Endothelial cell of umbilical vein (primary cell): Measurements from ENCODE around the gene MCFD2. TPM values are rescaled to one million over a fixed set of nuclear protein-coding genes. Genes with fewer than 3 reads are reported as not detected.

Source experiments
- BruUV-seq: library from RNA; stranded (reverse); fragments of 400-500 nt; replicated peaks from 2 replicates; lab custom pipeline; 2021; lab: Mats Ljungman, UMichigan
- CTCF ChIA-PET: fragments of 300-600, 350-600 bp; sonication (Branson Sonifier 250); formaldehyde crosslinking; loops from one replicate; lab custom pipeline; 2021; ENCODE audit warnings: antibody characterized with exemption, inconsistent platforms; lab: Charles Lee
- POLR2A ChIA-PET: fragments of 300-600, 350-600 bp; sonication (Branson Sonifier 250); formaldehyde crosslinking; loops from one replicate; lab custom pipeline; 2021; ENCODE audit warnings: antibody characterized with exemption, inconsistent platforms; lab: Charles Lee
- DNase-seq: peaks from one replicate; pipeline ENCODE4 v3.0.0-alpha.2; 2011; ENCODE audit warnings: low read depth, low spot score
- FAIRE-seq: peaks from 2 replicates; lab custom pipeline; 2011; peaks lifted over from hg19 to GRCh38; lab: Jason Lieb, UNC
- H2AFZ ChIP-seq: 2 replicates; pipeline ENCODE4 v1.6.0; 2012; ENCODE audit warnings: low read depth, low read length, control low read depth, inconsistent platforms
- H3K27ac ChIP-seq: 2 replicates; pipeline ENCODE4 v1.5.1; 2011; ENCODE audit warnings: low read depth, mild to moderate bottlenecking, control low read depth, low read length, moderate library complexity; ENCODE audit not compliant: insufficient read depth
- H3K27me3 ChIP-seq, 2 experiments: 2 replicates each; pipeline versions ENCODE4 v1.6.0 to v1.6.1; 2011; ENCODE audit warnings: low read length in 2 of 2, mixed read lengths in 1 of 2; ENCODE audit not compliant: control insufficient read depth in 2 of 2, insufficient read depth in 2 of 2
- H3K36me3 ChIP-seq, 2 experiments: 2 replicates in 1 of 2; 3 replicates in 1 of 2; pipeline ENCODE4 v1.5.1; 2011; ENCODE audit warnings: low read length in 2 of 2, mild to moderate bottlenecking in 1 of 2, moderate library complexity in 1 of 2; ENCODE audit not compliant: control insufficient read depth in 2 of 2, insufficient read depth in 2 of 2; ENCODE audit errors: extremely low read depth in 1 of 2
- H3K4me1 ChIP-seq: 3 replicates; pipeline ENCODE4 v1.5.1; 2011; ENCODE audit warnings: mild to moderate bottlenecking, low read length; ENCODE audit not compliant: control insufficient read depth, insufficient read depth; ENCODE audit errors: extremely low read depth
- H3K4me2 ChIP-seq: 2 replicates; pipeline ENCODE4 v1.6.1; 2011; ENCODE audit warnings: low read length, control low read depth, mixed read lengths; ENCODE audit not compliant: insufficient read depth
- H3K4me3 ChIP-seq, 3 experiments: fragments of 200-600 bp in 1 of 3; sonication (generic), shearing (Covaris generic) in 1 of 3; replicated peaks in 1 of 3; 2 replicates each; pipeline ENCODE4 v1.5.1; 2011 to 2016; ENCODE audit warnings: control low read depth in 3 of 3, low read length in 3 of 3, mild to moderate bottlenecking in 2 of 3, inconsistent platforms in 1 of 3, low read depth in 1 of 3, moderate library complexity in 1 of 3; ENCODE audit not compliant: insufficient read depth in 1 of 3
- H3K79me2 ChIP-seq: 2 replicates; pipeline ENCODE4 v1.6.0; 2012; ENCODE audit warnings: low read length, inconsistent platforms; ENCODE audit not compliant: control insufficient read depth, insufficient read depth
- H3K9ac ChIP-seq: replicated peaks from 2 replicates; pipeline ENCODE3; 2011; ENCODE audit warnings: low read length, control low read depth; ENCODE audit not compliant: insufficient read depth; ENCODE audit errors: extremely low read depth
- H3K9me1 ChIP-seq: replicated peaks from 3 replicates; pipeline ENCODE4 v1.6.0; 2011; ENCODE audit warnings: mild to moderate bottlenecking, low read length; ENCODE audit not compliant: control insufficient read depth, insufficient read depth; ENCODE audit errors: extremely low read depth
- H3K9me3 ChIP-seq: replicated peaks from 2 replicates; pipeline ENCODE4 v1.5.1; 2012; ENCODE audit warnings: low read length, inconsistent platforms; ENCODE audit not compliant: control insufficient read depth, insufficient read depth
- H4K20me1 ChIP-seq: replicated peaks from 2 replicates; pipeline ENCODE3; 2011; ENCODE audit warnings: mild to moderate bottlenecking, low read length; ENCODE audit not compliant: control insufficient read depth, insufficient read depth; ENCODE audit errors: extremely low read depth
- EZH2 ChIP-seq: IDR thresholded peaks from 2 replicates; pipeline ENCODE4 v1.6.1; 2012; ENCODE audit warnings: borderline replicate concordance, low read depth, mild to moderate bottlenecking, moderate library complexity, low read length, inconsistent platforms; ENCODE audit not compliant: severe bottlenecking
- FOS ChIP-seq: IDR thresholded peaks from 2 replicates; pipeline ENCODE4 v1.6.1; 2011; ENCODE audit warnings: mild to moderate bottlenecking, low read length, moderate library complexity, borderline replicate concordance; ENCODE audit not compliant: insufficient read depth
- GATA2 ChIP-seq: IDR thresholded peaks from 2 replicates; pipeline ENCODE4 v1.7.0; 2011; ENCODE audit warnings: low read depth, mild to moderate bottlenecking, moderate library complexity, mixed read lengths, low read length; ENCODE audit not compliant: insufficient read length, insufficient read depth
- JUN ChIP-seq: IDR thresholded peaks from 2 replicates; pipeline ENCODE4 v1.6.1; 2011; ENCODE audit warnings: borderline replicate concordance, low read depth; ENCODE audit not compliant: insufficient read length, insufficient read depth
- MYC ChIP-seq: IDR thresholded peaks from one replicate; pipeline ENCODE4 v1.6.1; 2011; ENCODE audit warnings: mild to moderate bottlenecking, low read depth, low read length
- POLR2A ChIP-seq: IDR thresholded peaks from 2 replicates; pipeline ENCODE4 v1.6.1; 2012; ENCODE audit warnings: low read depth, mild to moderate bottlenecking, control low read depth, low read length
- POLR2AphosphoS5 ChIP-seq: IDR thresholded peaks from 2 replicates; pipeline ENCODE4 v1.6.1; 2012; ENCODE audit warnings: low read depth, mild to moderate bottlenecking, control low read depth, low read length, moderate library complexity; ENCODE audit not compliant: insufficient read depth
- dilution Hi-C: fragments of 300-500 bp; cut with MboI; formaldehyde crosslinking; loops from one replicate; pipeline ENCODE4 v1.15.0; 2019; ENCODE audit warnings: low sequenced_read_pairs; ENCODE audit not compliant: extremely low pct_ligation_motif_present
- intact Hi-C: fragments of 100-400 bp; cut with micrococcal nuclease; formaldehyde crosslinking; loops from one replicate; pipeline ENCODE4 v1.10.0; 2022
- polyA plus RNA-seq, 4 experiments: library from polyadenylated mRNA; depleted of rRNA in 3 of 4; stranded (reverse) in 3 of 4; unstranded in 1 of 4; fragments of >200 nt; gene quantifications; 2 replicates each; pipeline versions ENCODE4 v1.2.1 to v1.2.3, GENCODE V29; 2011 to 2012; ENCODE audit warnings: missing spikeins in 1 of 4
- total RNA-seq: library from RNA; stranded (reverse); gene quantifications from 2 replicates; pipeline ENCODE4 v1.2.3, GENCODE V29; 2021
- TF ChIP-seq, protein P1 (sequence below): IDR thresholded peaks from 2 replicates; pipeline ENCODE4 v1.6.1; 2011; ENCODE audit not compliant: insufficient read depth, insufficient read length
- TF ChIP-seq, protein P2 (sequence below), 2 donors: IDR thresholded peaks; 1 replicate in 1 of 2; 2 replicates in 1 of 2; pipeline ENCODE4 v1.5.1; 2011; ENCODE audit warnings: low read length in 2 of 2, mild to moderate bottlenecking in 2 of 2, moderate library complexity in 2 of 2, control low read depth in 1 of 2, inconsistent platforms in 1 of 2, low read depth in 1 of 2; ENCODE audit not compliant: insufficient read depth in 1 of 2; ENCODE audit errors: extremely low read depth in 1 of 2

Gene MCFD2
- total and polyA plus RNA-seq, 2 donors (not counting 3 experiments of a cell fraction or from before 2014, with no cell fraction given) = 74.8 to 141 TPM

DNA sequence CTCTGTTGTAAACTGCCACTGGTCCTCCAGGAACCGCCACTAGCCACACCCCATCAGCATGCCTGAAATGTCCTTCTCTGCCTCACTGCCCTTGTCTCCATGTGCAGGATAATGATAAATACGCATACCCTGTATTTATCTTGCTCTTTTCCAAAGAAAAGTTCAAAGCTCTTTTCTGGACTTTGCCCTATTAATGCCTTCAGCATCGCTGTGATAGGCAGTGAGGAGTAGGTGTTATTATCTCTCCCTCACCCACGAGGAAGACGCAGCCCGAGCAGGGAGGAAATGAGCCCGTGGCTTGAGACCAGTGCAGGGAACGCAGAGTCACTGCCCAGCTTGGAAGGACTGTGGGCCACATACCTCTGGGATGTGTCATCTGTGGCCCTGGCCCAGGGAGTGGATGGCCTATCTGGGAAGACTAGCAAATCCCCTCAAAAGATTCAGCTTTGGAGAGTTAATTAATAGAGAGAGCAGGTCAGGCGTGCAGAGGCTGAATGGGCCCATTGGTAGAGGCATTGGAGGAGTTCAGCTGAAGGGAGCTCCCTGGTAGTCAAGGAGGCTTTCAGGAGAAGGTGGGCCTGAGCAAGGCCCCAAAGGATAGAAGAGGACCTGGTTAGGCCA is 39.5 kb upstream of the MCFD2 start:
- intact Hi-C loops (loop anchor here (1.0 kb wide), 1 partner anchor 39 kb away; no protein-coding TSS in a partner anchor), dilution Hi-C loops (no loop called here)
- peaks cover 0 to 18% of the 10 kb centered on the region in 2 experiments for H3K36me3 ChIP-seq
- FAIRE-seq (peak; percentile 95), DNase-seq (peak; percentile 76)
- H3K4me1 ChIP-seq = peaks cover 17% of the 10 kb centered on the region
- H3K9me3 ChIP-seq = no peaks in the 10 kb centered on the region
- POLR2A ChIA-PET = no interaction called here
- peak overlapping the region; percentile 73 for H3K27ac ChIP-seq
- no peaks in the 10 kb centered on the region for H4K20me1 ChIP-seq
- peak overlapping the region; percentile 27 for H3K4me2 ChIP-seq
- CTCF ChIA-PET = interaction anchor here (0.5 to 1.7 kb wide), 8 partner anchors 10 to 368 kb away, joined by 3 to 5 read pairs (median 4); no protein-coding TSS in a partner anchor
- no peaks in the 10 kb centered on the region for H3K27me3 ChIP-seq
- no peak overlapping the region for H3K4me3 ChIP-seq
- H2AFZ ChIP-seq = peak overlapping the region; percentile 36
- no peaks in the 10 kb centered on the region for H3K79me2 ChIP-seq
- no peaks in the 10 kb centered on the region for H3K9me1 ChIP-seq
- peak overlapping the region; percentile 40 for H3K9ac ChIP-seq
- TF ChIP-seq, protein P1, sequence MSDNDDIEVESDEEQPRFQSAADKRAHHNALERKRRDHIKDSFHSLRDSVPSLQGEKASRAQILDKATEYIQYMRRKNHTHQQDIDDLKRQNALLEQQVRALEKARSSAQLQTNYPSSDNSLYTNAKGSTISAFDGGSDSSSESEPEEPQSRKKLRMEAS = no peak
- TF ChIP-seq MYC = peak; percentile 60
- no peak for TF ChIP-seq EZH2
- TF ChIP-seq GATA2 = no peak
- TF ChIP-seq POLR2A = no peak
- TF ChIP-seq POLR2AphosphoS5 = peak; percentile 79
- peak; percentile 77 for TF ChIP-seq FOS
- TF ChIP-seq JUN = peak; percentile 62
- TF ChIP-seq, protein P2, sequence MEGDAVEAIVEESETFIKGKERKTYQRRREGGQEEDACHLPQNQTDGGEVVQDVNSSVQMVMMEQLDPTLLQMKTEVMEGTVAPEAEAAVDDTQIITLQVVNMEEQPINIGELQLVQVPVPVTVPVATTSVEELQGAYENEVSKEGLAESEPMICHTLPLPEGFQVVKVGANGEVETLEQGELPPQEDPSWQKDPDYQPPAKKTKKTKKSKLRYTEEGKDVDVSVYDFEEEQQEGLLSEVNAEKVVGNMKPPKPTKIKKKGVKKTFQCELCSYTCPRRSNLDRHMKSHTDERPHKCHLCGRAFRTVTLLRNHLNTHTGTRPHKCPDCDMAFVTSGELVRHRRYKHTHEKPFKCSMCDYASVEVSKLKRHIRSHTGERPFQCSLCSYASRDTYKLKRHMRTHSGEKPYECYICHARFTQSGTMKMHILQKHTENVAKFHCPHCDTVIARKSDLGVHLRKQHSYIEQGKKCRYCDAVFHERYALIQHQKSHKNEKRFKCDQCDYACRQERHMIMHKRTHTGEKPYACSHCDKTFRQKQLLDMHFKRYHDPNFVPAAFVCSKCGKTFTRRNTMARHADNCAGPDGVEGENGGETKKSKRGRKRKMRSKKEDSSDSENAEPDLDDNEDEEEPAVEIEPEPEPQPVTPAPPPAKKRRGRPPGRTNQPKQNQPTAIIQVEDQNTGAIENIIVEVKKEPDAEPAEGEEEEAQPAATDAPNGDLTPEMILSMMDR (IDR thresholded peaks at IDR 0.05; ENCODE audit: extremely low read depth in 1 of 2, insufficient read depth in 1 of 2, low read depth in 1 of 2, low read length in 2 of 2) = no peak
- BruUV-seq = no TSS peak
